Parathyroid adenoma (tissue), 2 donors: Measurements from ENCODE around the gene ZYG11B.
"Not testable (repeated sequence)": the region's sequence is repeated elsewhere in the genome, so short reads cannot be mapped to it uniquely, and the experiment has no call there.

Source experiments
- H2AFZ ChIP-seq: fragments of 300-600 bp; sonication (generic); one replicate; pipeline ENCODE4 v1.7.0; 2017; ENCODE audit warnings: antibody characterized with exemption, mild to moderate bottlenecking
- H3K27ac ChIP-seq: fragments of 300-600 bp; sonication (generic); one replicate; pipeline ENCODE4 v1.7.0; 2017
- H3K27me3 ChIP-seq: fragments of 300-600 bp; sonication (generic); one replicate; pipeline ENCODE4 v1.7.0; 2017; ENCODE audit warnings: low read length; ENCODE audit not compliant: control insufficient read depth, insufficient read depth
- H3K36me3 ChIP-seq: fragments of 300-600 bp; sonication (generic); one replicate; pipeline ENCODE4 v1.7.0; 2017; ENCODE audit warnings: low read length; ENCODE audit not compliant: control insufficient read depth, insufficient read depth
- H3K4me1 ChIP-seq: fragments of 300-600 bp; sonication (generic); one replicate; pipeline ENCODE4 v1.7.0; 2017; ENCODE audit warnings: control low read depth
- H3K4me2 ChIP-seq: fragments of 300-600 bp; sonication (generic); one replicate; pipeline ENCODE4 v1.7.0; 2017; ENCODE audit warnings: low read length
- H3K4me3 ChIP-seq: fragments of 300-600 bp; sonication (generic); one replicate; pipeline ENCODE4 v1.7.0; 2017; ENCODE audit warnings: low read depth, low read length
- H3K79me2 ChIP-seq: fragments of 300-600 bp; sonication (generic); one replicate; pipeline ENCODE4 v1.7.0; 2017; ENCODE audit warnings: control low read depth
- H3K9ac ChIP-seq: fragments of 300-600 bp; sonication (generic); one replicate; pipeline ENCODE4 v1.7.0; 2017; ENCODE audit warnings: mild to moderate bottlenecking
- H3K9me3 ChIP-seq: fragments of 300-600 bp; sonication (generic); one replicate; pipeline ENCODE4 v1.7.0; 2017; ENCODE audit warnings: low read length; ENCODE audit not compliant: control insufficient read depth
- TF ChIP-seq, protein P1 (sequence below): fragments of 300-600 bp; sonication (generic); IDR thresholded peaks from one replicate; pipeline ENCODE4 v1.7.0; 2017; ENCODE audit warnings: antibody characterized with exemption, mild to moderate bottlenecking
- donor health status: primary hyperparathyroidism.

ZYG11B gene

DNA sequence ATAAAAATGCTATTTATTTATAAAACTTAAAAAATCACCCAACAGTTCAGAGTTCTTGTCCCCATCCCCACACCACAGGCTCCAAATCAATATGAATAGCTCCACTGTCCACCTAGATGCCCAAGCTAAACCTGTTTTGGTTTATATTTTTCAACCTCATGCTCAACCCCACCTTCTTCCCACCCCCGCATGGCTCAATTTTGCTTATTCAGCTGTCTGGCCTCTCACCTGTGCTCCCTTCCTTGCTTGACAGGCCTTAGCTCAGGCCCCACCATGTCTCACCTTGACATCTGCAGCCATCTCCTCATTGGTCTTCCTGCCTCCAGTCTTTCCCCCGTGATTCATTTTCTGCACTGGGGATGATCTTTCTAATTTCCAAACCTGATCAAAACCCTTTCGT is 45.9 kb upstream of the ZYG11B start:
- no peak overlapping the region for H3K27ac ChIP-seq
- H3K36me3 ChIP-seq: no peaks in the 10 kb centered on the region
- H3K4me3 ChIP-seq: no peak overlapping the region
- TF ChIP-seq, protein P1, sequence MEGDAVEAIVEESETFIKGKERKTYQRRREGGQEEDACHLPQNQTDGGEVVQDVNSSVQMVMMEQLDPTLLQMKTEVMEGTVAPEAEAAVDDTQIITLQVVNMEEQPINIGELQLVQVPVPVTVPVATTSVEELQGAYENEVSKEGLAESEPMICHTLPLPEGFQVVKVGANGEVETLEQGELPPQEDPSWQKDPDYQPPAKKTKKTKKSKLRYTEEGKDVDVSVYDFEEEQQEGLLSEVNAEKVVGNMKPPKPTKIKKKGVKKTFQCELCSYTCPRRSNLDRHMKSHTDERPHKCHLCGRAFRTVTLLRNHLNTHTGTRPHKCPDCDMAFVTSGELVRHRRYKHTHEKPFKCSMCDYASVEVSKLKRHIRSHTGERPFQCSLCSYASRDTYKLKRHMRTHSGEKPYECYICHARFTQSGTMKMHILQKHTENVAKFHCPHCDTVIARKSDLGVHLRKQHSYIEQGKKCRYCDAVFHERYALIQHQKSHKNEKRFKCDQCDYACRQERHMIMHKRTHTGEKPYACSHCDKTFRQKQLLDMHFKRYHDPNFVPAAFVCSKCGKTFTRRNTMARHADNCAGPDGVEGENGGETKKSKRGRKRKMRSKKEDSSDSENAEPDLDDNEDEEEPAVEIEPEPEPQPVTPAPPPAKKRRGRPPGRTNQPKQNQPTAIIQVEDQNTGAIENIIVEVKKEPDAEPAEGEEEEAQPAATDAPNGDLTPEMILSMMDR: no peak
- no peak overlapping the region for H3K4me2 ChIP-seq
- H3K9ac ChIP-seq: no peak overlapping the region
- H2AFZ ChIP-seq: no peak overlapping the region
- H3K9me3 ChIP-seq: no peaks in the 10 kb centered on the region
- no peaks in the 10 kb centered on the region for H3K79me2 ChIP-seq
- H3K27me3 ChIP-seq: no peaks in the 10 kb centered on the region
- H3K4me1 ChIP-seq: no peaks in the 10 kb centered on the region

- TF ChIP-seq, protein P1: no peak
- H3K27me3 ChIP-seq: no peaks in the 10 kb centered on the region
- H2AFZ ChIP-seq: no peak overlapping the region
- H3K9me3 ChIP-seq: no peaks in the 10 kb centered on the region
- H3K4me2 ChIP-seq: no peak overlapping the region
- no peaks in the 10 kb centered on the region for H3K4me1 ChIP-seq
- no peaks in the 10 kb centered on the region for H3K36me3 ChIP-seq
- H3K27ac ChIP-seq: no peak overlapping the region
- no peak overlapping the region for H3K9ac ChIP-seq
- H3K79me2 ChIP-seq: no peaks in the 10 kb centered on the region
- no peak overlapping the region for H3K4me3 ChIP-seq
Measured at GRCh38 chr1:52681136-52681535, 45.1 kb upstream of the ZYG11B start.

- no peak overlapping the region for H3K9ac ChIP-seq
- H3K27ac ChIP-seq: no peak overlapping the region
- H3K36me3 ChIP-seq: no peaks in the 10 kb centered on the region
- no peak overlapping the region for H2AFZ ChIP-seq
- H3K79me2 ChIP-seq: no peaks in the 10 kb centered on the region
- H3K4me2 ChIP-seq: no peak overlapping the region
- H3K9me3 ChIP-seq: no peaks in the 10 kb centered on the region
- H3K4me3 ChIP-seq: no peak overlapping the region
- no peaks in the 10 kb centered on the region for H3K27me3 ChIP-seq
- TF ChIP-seq, protein P1: no peak
- no peaks in the 10 kb centered on the region for H3K4me1 ChIP-seq
Measured at GRCh38 chr1:52683367-52683940, 42.8 kb upstream of the ZYG11B start.

GRCh38 chr1:52684545-52684944 is 41.7 kb upstream of the ZYG11B start:
- H3K36me3 ChIP-seq: no peaks in the 10 kb centered on the region
- H3K4me3 ChIP-seq: no peak overlapping the region
- no peaks in the 10 kb centered on the region for H3K27me3 ChIP-seq
- no peak overlapping the region for H3K4me2 ChIP-seq
- H3K9ac ChIP-seq: no peak overlapping the region
- H3K9me3 ChIP-seq: no peaks in the 10 kb centered on the region
- H2AFZ ChIP-seq: no peak overlapping the region
- H3K4me1 ChIP-seq: no peaks in the 10 kb centered on the region
- H3K79me2 ChIP-seq: no peaks in the 10 kb centered on the region
- no peak overlapping the region for H3K27ac ChIP-seq
- TF ChIP-seq, protein P1: no peak

DNA sequence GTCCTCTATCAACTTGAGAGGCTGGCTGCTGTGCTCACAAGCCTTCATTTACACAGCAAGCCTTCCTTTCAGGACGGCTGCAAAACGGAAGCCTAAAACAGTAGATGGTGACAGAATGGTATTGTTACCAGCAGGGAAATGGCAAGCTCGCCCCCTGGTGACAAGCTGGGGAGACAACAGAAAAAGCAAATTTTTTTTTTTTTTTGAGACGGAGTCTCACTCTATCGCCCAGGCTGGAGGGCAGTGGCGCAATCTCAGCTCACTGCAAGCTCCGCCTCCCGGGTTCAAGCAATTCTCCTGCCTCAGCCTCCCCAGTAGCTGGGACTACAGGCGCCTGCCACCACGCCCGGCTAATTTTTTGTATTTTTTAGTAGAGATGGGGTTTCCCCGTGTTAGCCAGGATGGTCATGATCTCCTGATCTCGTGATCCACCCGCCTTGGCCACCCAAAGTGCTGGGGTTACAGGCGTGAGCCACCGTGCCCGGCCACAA is 39.9 kb upstream of the ZYG11B start:
- TF ChIP-seq, protein P1: peak; percentile 66
- not testable (repeated sequence) for H3K27ac ChIP-seq, H3K79me2 ChIP-seq, H3K4me1 ChIP-seq, H3K36me3 ChIP-seq, H3K4me3 ChIP-seq, H3K4me2 ChIP-seq, H3K9ac ChIP-seq, H3K9me3 ChIP-seq, H2AFZ ChIP-seq, H3K27me3 ChIP-seq
